Transverse colon (tissue), 3 donors: ENCODE data around the gene TMEM190.

ENCODE experiments used
- CTCF ChIP-seq, 5 experiments: fragments of 200-600 bp in 3 of 5; fragments of 450-650 bp in 2 of 5; sonication (generic) in 3 of 5; IDR thresholded peaks; 1 replicate in 2 of 5; 2 replicates in 3 of 5; pipeline ENCODE4 v1.5.1; 2016 to 2017; ENCODE audit warnings: antibody characterized with exemption in 5 of 5, inconsistent platforms in 3 of 5, mild to moderate bottlenecking in 2 of 5, moderate library complexity in 1 of 5
- EP300 ChIP-seq: sonication (generic); formaldehyde crosslinking; IDR thresholded peaks from one replicate; pipeline ENCODE4 v1.6.1; 2017; ENCODE audit warnings: antibody characterized with exemption, low read depth
- POLR2A ChIP-seq: fragments of 450-650 bp; IDR thresholded peaks from one replicate; pipeline ENCODE4 v1.6.1; 2016; ENCODE audit warnings: antibody characterized with exemption, mild to moderate bottlenecking, moderate library complexity

GRCh38 chr19:55341595-55342531 lies 34.8 kb upstream of the TMEM190 start:
- TF ChIP-seq CTCF (IDR thresholded peaks at IDR 0.05) (no peak), POLR2A (no peak), EP300 (no peak)
